Thymus (tissue), 11 donors: ENCODE data around the gene TAX1BP1. TPM values are rescaled to one million over a fixed set of nuclear protein-coding genes. Genes with fewer than 3 reads are reported as not detected.

Source experiments
- DNase-seq, 9 donors: peaks; one replicate each; pipeline ENCODE4 v3.0.0-alpha.2; 2013; ENCODE audit warnings: low spot score in 9 of 9, low read depth in 6 of 9, missing footprints in 1 of 9
- H3K27ac ChIP-seq, 2 donors: one replicate each; pipeline ENCODE4 v1.5.1; 2013; ENCODE audit warnings: control low read depth in 1 of 2, low read depth in 1 of 2, low read length in 1 of 2, mild to moderate bottlenecking in 1 of 2, moderate library complexity in 1 of 2
- H3K27me3 ChIP-seq, 2 donors: one replicate each; pipeline ENCODE4 v1.5.1; 2013; ENCODE audit warnings: low read length in 1 of 2; ENCODE audit not compliant: control insufficient read depth in 2 of 2, insufficient read depth in 1 of 2
- H3K36me3 ChIP-seq, 2 donors: one replicate each; pipeline ENCODE4 v1.5.1; 2013; ENCODE audit warnings: low read length in 1 of 2, mild to moderate bottlenecking in 1 of 2, moderate library complexity in 1 of 2; ENCODE audit not compliant: control insufficient read depth in 2 of 2, insufficient read depth in 2 of 2
- H3K4me1 ChIP-seq, 2 donors: one replicate each; pipeline ENCODE4 v1.5.1; 2013; ENCODE audit warnings: low read length in 2 of 2; ENCODE audit not compliant: control insufficient read depth in 2 of 2, insufficient read depth in 2 of 2
- H3K4me3 ChIP-seq, 2 donors: one replicate each; pipeline ENCODE4 v1.5.1; 2013; ENCODE audit warnings: low read length in 2 of 2, control low read depth in 1 of 2, mild to moderate bottlenecking in 1 of 2
- H3K9me3 ChIP-seq, 2 donors: one replicate each; pipeline ENCODE4 v1.5.1; 2013; ENCODE audit warnings: low read length in 1 of 2, mild to moderate bottlenecking in 1 of 2; ENCODE audit not compliant: control insufficient read depth in 2 of 2, insufficient read depth in 1 of 2
- WGBS: extraction: QIAGEN DNeasy Blood & Tissue Kit; methylation state at CpG from one replicate; pipeline ENCODE4 v1.1.7; 2013; 5-methylcytosine and 5-hydroxymethylcytosine counted together
- polyA plus RNA-seq: library from polyadenylated mRNA; stranded (reverse); fragments of 200-250 nt; gene quantifications from one replicate; pipeline ENCODE4 v1.2.3, GENCODE V29; 2013
- total RNA-seq: library from RNA; stranded (reverse); fragments of 120-200 nt; gene quantifications from one replicate; pipeline ENCODE4 v1.2.4, GENCODE V29; 2013
- donor health status: healthy.

The TAX1BP1 gene
- total and polyA plus RNA-seq, 2 donors, result 86.7 to 95.1 TPM

GRCh38 chr7:27871866-27872265 is 131.9 kb downstream of the TAX1BP1 start:
- H3K36me3 ChIP-seq, result no peaks in the 10 kb centered on the region
- DNase-seq, result no peak
- no peaks in the 10 kb centered on the region for H3K9me3 ChIP-seq
- no peaks in the 10 kb centered on the region for H3K4me1 ChIP-seq
- no peak overlapping the region for H3K4me3 ChIP-seq
- WGBS, result 89% methylated on average over 6 of the region's 6 CpGs
- no peaks in the 10 kb centered on the region for H3K27me3 ChIP-seq
- H3K27ac ChIP-seq, result no peak overlapping the region

DNA sequence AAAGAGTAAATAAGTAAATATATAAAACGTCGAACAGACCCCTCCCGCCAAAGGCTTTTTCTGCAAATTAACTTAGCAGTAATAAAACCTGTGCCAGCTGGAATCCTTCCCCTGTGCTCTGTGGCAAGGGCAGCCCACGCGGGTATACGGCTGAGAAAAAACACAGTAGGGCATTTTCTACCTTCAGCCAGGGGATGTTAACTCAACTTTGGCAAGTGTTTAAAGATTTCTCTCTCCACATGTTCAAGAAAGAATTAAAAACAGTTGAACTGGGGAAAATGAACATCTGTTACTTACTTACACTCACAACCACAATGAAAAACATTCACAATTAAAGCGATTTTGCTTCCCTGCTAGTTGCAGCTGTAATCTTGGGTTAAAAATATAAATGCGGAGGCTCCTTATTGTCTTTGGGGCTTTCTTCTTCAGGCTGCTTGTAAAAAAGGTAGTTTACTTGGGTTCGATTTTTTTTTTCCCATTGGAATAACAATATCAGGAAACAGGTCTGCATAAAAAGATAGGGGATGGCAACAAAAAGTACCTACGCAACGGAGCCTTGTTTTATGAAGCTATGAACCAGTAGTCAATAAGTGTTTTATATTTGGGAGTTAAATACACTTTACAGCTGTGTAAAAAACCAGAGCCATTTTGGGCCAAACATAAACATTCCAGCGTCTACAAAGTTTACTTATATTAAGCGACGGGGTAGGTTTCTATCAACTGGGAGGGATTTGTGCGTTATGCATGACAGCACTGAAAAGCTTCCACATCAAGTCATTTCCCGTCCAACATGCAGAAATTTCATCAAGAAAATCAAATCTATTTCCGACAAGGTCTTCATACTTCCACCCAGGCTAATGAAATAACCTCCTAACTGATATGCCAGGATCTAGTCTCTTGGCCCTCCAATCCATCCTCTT is 132.7 kb downstream of the TAX1BP1 start:
- Histone ChIP-seq H3K27ac (no peak overlapping the region), H3K36me3 (no peaks in the 10 kb centered on the region), H3K27me3 (no peaks in the 10 kb centered on the region), H3K4me1 (no peaks in the 10 kb centered on the region), H3K9me3 (no peaks in the 10 kb centered on the region), H3K4me3 (no peak overlapping the region)
- WGBS, result 93% methylated on average over 17 of the region's 17 CpGs
- DNase-seq, result no peak

- no peaks in the 10 kb centered on the region for H3K27me3 ChIP-seq
- no peak overlapping the region for H3K4me3 ChIP-seq
- H3K27ac ChIP-seq, result no peak overlapping the region
- 83% methylated on average over 13 of the region's 13 CpGs for whole genome bisulfite sequencing
- H3K36me3 ChIP-seq, result no peaks in the 10 kb centered on the region
- no peaks in the 10 kb centered on the region for H3K4me1 ChIP-seq
- no peaks in the 10 kb centered on the region for H3K9me3 ChIP-seq
- DNase-seq, result no peak
Observed at GRCh38 chr7:27873981-27874957, 134.3 kb downstream of the TAX1BP1 start.

DNA sequence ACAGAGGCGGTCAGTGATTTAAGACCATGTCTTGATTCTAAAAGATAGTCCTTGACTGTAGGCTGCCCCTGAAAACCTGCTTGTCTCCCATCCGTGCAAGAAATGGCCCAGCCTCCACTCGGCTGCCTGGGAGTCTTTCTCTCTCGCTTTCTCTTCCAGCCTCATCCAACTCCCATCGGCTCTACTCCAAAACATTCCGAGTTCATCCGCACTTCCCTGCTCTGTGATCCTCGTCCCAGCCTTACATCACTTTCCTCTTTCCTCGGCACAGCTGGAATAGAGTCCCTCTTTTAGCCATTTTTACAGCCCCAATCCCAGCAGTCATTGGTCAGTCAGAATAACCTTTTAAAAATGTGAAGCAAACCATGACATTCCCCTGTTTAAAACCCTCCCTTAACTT is 135.1 kb downstream of the TAX1BP1 start:
- Histone ChIP-seq H3K9me3 (no peaks in the 10 kb centered on the region), H3K27ac (no peak overlapping the region), H3K4me3 (no peak overlapping the region), H3K36me3 (no peaks in the 10 kb centered on the region), H3K27me3 (no peaks in the 10 kb centered on the region), H3K4me1 (no peaks in the 10 kb centered on the region)
- 99% methylated on average over 9 of the region's 9 CpGs for WGBS
- no peak for DNase-seq

DNA sequence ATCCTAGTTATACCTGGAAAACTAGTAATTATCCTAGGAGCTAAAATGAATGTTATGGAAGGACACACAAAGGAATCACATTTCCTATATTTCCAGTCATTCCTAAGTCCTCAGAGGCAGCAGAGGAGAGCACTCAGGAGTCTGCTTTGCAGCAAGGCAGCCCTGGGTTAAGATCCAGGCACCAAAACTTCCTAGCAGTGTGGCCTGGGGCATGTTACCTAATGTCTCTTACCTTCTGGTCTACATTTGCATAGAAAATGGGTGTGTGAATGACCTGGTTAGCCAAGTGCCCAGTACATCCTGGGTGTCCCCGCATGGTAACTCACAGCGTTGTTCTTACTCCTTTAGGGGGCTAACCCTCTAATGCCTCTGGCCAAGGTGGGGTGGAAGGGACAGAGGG is 135.9 kb downstream of the TAX1BP1 start:
- WGBS, result 100% methylated on average over 2 of the region's 2 CpGs
- Histone ChIP-seq H3K9me3 (no peaks in the 10 kb centered on the region), H3K4me3 (no peak overlapping the region), H3K27ac (no peak overlapping the region), H3K4me1 (no peaks in the 10 kb centered on the region), H3K27me3 (no peaks in the 10 kb centered on the region), H3K36me3 (no peaks in the 10 kb centered on the region)
- DNase-seq, result no peak

DNA sequence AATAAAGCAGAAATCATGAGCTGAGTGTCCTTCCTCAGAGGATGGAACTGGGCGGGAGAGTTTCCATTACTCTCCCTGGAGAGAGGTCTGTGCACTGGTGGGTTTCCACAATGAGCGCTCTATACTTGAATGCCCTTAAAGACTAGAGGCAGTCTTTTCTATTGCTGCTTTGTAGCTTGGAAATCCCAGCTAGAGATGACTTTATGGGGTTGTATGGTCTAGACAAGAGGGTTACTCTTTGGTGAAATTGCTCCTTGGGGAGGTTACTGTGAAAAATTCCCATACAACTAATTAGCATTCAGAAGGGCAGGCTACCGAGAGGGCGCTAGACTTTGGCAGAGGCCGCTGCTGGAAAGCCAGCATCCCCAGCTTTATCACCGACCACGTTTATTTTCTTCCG is 136.8 kb downstream of the TAX1BP1 start:
- H3K9me3 ChIP-seq, result no peaks in the 10 kb centered on the region
- no peaks in the 10 kb centered on the region for H3K36me3 ChIP-seq
- H3K4me1 ChIP-seq, result no peaks in the 10 kb centered on the region
- H3K27ac ChIP-seq, result no peak overlapping the region
- DNase-seq, result no peak
- no peak overlapping the region for H3K4me3 ChIP-seq
- WGBS, result 96% methylated on average over 8 of the region's 8 CpGs
- no peaks in the 10 kb centered on the region for H3K27me3 ChIP-seq

Other genes with a start within 250 kb of the TAX1BP1 start
- 25.0 TPM for gene HIBADH, start 77.3 kb upstream of the TAX1BP1 start, total RNA-seq
- gene HIBADH, start 77.3 kb upstream of the TAX1BP1 start, polyA plus RNA-seq, result 33.1 TPM